ENCODE measurements around the gene PCDHGC4.

DNA sequence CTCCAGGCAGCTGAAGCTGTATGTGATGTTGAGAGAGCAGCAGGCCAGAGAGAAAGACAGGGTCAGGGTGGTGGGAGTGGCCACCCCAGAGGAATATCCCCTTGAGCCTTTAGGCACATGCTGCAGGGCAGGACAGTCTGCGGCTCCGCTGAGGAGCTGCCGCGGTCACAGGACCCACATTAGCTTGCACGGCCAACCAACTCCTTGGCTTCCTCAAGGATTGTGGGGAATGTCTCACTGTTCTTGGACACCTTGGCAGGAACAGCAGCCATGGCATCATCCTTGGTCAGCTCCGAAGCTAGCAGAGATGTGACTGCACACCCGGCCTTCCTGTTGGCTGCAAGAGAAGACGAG is 31.8 kb downstream of the PCDHGC4 start:
- TF ChIP-seq POLR2AphosphoS5 (IDR thresholded peaks at IDR 0.05) = no peak
- TF ChIP-seq CTCF (IDR thresholded peaks at IDR 0.05) = no peak
- TF ChIP-seq POLR2A (IDR thresholded peaks at IDR 0.05) = no peak
- TF ChIP-seq EP300 (IDR thresholded peaks at IDR 0.05) = no peak

Data from upper lobe of left lung (tissue), 4 donors.